Measurements from ENCODE around the gene S1PR5.
A peak's percentile ranks its signal among the peaks of the same experiment; 100 is the strongest.

The S1PR5 gene

DNA sequence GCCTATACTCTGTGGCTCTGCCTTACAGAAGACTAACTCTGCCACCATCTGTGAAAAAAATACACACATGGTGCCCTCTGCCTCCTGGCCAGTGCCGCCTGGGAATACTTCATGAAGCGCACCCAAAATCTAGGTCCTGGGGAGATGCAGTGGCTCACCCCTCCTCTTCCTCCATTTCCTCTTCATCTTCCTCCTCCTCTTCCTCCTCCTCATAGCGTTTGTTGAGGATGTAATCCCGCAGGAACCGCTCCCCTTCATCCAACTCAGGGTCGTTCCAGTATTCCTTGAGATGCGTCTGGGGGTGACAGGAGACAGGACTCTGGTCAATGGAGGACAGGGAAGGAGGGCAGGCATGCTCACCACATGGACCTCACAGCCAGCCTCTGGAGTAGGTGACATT is 42.9 kb upstream of the S1PR5 start:
- TF ChIP-seq, protein P1, sequence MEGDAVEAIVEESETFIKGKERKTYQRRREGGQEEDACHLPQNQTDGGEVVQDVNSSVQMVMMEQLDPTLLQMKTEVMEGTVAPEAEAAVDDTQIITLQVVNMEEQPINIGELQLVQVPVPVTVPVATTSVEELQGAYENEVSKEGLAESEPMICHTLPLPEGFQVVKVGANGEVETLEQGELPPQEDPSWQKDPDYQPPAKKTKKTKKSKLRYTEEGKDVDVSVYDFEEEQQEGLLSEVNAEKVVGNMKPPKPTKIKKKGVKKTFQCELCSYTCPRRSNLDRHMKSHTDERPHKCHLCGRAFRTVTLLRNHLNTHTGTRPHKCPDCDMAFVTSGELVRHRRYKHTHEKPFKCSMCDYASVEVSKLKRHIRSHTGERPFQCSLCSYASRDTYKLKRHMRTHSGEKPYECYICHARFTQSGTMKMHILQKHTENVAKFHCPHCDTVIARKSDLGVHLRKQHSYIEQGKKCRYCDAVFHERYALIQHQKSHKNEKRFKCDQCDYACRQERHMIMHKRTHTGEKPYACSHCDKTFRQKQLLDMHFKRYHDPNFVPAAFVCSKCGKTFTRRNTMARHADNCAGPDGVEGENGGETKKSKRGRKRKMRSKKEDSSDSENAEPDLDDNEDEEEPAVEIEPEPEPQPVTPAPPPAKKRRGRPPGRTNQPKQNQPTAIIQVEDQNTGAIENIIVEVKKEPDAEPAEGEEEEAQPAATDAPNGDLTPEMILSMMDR (IDR thresholded peaks at IDR 0.05; ENCODE audit: borderline replicate concordance, insufficient read depth, low read depth, low read length): no peak
- no peak overlapping the region for H3K4me3 ChIP-seq (ENCODE audit: low read depth, low read length)

GRCh38 chr19:10557603-10558197 is 40.5 kb upstream of the S1PR5 start:
- H3K4me3 ChIP-seq (ENCODE audit: low read depth, low read length): no peak overlapping the region
- TF ChIP-seq, protein P1 (IDR thresholded peaks at IDR 0.05; ENCODE audit: borderline replicate concordance, insufficient read depth, low read depth, low read length): no peak

GRCh38 chr19:10555610-10555973 is 38.3 kb upstream of the S1PR5 start:
- H3K4me3 ChIP-seq (ENCODE audit: low read depth, low read length): no peak overlapping the region
- TF ChIP-seq, protein P1 (IDR thresholded peaks at IDR 0.05; ENCODE audit: borderline replicate concordance, insufficient read depth, low read depth, low read length): no peak

- no peak overlapping the region for H3K4me3 ChIP-seq (ENCODE audit: low read depth, low read length)
- TF ChIP-seq, protein P1 (IDR thresholded peaks at IDR 0.05; ENCODE audit: borderline replicate concordance, insufficient read depth, low read depth, low read length): 0 out of 2 replicates have a peak, but pooled peaks have one; percentile 9
Observed at GRCh38 chr19:10554760-10555609, 37.7 kb upstream of the S1PR5 start.

DNA sequence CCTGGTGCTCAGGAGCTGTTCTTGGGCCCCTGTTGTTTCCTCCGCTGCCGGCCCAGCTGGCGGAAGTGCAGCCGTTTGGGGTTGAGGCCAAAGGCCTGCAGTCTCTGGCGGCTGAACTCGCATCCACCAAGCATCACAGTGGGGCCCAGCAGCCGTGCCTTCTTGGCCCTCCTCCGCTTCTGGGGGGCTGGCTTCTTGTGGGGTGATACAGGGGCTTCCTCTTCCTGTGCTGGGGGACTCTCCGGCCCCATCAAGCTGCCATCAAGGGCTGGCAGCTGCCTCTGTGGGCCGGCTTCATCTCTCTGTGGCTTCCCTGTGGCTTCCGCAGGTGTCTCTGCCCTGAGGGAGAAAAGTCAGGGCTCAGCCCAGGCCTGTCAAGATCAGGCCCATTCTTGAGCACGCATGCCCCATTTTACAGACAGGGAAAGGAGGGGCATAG is 36.7 kb upstream of the S1PR5 start:
- TF ChIP-seq, protein P1 (IDR thresholded peaks at IDR 0.05; ENCODE audit: borderline replicate concordance, insufficient read depth, low read depth, low read length): no peak
- no peak overlapping the region for H3K4me3 ChIP-seq (ENCODE audit: low read depth, low read length)

DNA sequence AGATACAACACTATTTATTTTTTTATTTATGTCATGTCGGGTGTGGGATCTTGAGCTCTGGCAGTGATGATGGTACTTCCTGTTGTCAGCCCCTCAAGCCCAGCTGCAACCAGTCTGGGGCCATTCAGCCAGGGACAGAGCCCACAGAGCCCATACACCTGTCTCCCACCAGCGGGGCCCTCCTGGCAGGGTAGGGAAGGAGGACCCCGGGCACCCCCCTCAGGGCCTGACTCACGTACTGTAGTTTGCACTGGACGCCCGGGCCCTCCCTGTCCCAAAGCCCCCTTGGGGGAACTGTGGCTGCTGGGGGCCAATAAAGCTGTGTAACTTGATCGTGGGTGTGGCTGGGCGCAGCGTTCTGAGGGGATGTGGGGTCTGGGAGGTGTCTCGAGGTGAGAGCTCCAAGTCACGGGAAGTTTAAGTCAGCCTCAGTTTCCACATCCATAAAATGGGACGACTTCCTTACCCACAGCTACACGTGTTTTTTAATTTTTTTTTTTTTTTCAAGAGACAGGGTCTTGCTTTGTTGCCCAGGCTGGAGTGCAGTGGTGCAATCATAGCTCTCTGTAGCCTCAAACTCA is 35.9 kb upstream of the S1PR5 start:
- TF ChIP-seq, protein P1 (IDR thresholded peaks at IDR 0.05; ENCODE audit: borderline replicate concordance, insufficient read depth, low read depth, low read length): no peak
- H3K4me3 ChIP-seq (ENCODE audit: low read depth, low read length): no peak overlapping the region

Data from GM12875 (cell line).